A204.1 (cell line): ENCODE measurements around the gene PFDN5.
A peak's percentile ranks its signal among the peaks of the same experiment; 100 is the strongest.

ENCODE experiments used
- FAIRE-seq: peaks from 2 replicates; lab custom pipeline; 2012; peaks lifted over from hg19 to GRCh38; lab: Jason Lieb, UNC

Gene PFDN5

GRCh38 chr12:53295070-53295890, at the start of gene PFDN5:
TSS of gene PFDN5 (plus strand) at chr12:53295542. CDS start at chr12:53295568, 26 bp downstream.
- peak; percentile 74 for FAIRE-seq

- no peak for FAIRE-seq
These were observed 43.6 kb upstream of the PFDN5 start for GRCh38 chr12:53251477-53252348.

GRCh38 chr12:53252349-53252916, 42.9 kb upstream of the PFDN5 start:
- FAIRE-seq: no peak

GRCh38 chr12:53253298-53253697, 42.0 kb upstream of the PFDN5 start:
- no peak for FAIRE-seq

GRCh38 chr12:53254816-53255545, 40.4 kb upstream of the PFDN5 start:
- no peak for FAIRE-seq

- no peak for FAIRE-seq
These were observed 39.3 kb upstream of the PFDN5 start for GRCh38 chr12:53255996-53256395.

- FAIRE-seq: no peak
These were observed 36.5 kb upstream of the PFDN5 start for GRCh38 chr12:53258541-53259539.

- FAIRE-seq: no peak
These were observed 35.5 kb upstream of the PFDN5 start for GRCh38 chr12:53259891-53260290.

GRCh38 chr12:53265783-53266182, 29.6 kb upstream of the PFDN5 start:
- FAIRE-seq: no peak

GRCh38 chr12:53267306-53267998, 27.9 kb upstream of the PFDN5 start:
- FAIRE-seq: no peak

- FAIRE-seq: no peak
These were observed 27.2 kb upstream of the PFDN5 start, which contains the start of gene ESPL1 for GRCh38 chr12:53267999-53268629. TSS of gene ESPL1 (plus strand) at chr12:53268299. CDS start at chr12:53268767, 468 bp downstream.

GRCh38 chr12:53268630-53269562, 26.4 kb upstream of the PFDN5 start:
- no peak for FAIRE-seq

GRCh38 chr12:53274445-53274844, 20.9 kb upstream of the PFDN5 start:
- FAIRE-seq: no peak

- no peak for FAIRE-seq
These were observed 18.8 kb upstream of the PFDN5 start for GRCh38 chr12:53276511-53276910.

- no peak for FAIRE-seq
These were observed 17.4 kb upstream of the PFDN5 start for GRCh38 chr12:53277981-53278380.

- FAIRE-seq: no peak
These were observed 16.0 kb upstream of the PFDN5 start for GRCh38 chr12:53279283-53279869.

- no peak for FAIRE-seq
These were observed 15.3 kb upstream of the PFDN5 start for GRCh38 chr12:53279888-53280498.

- no peak for FAIRE-seq
These were observed 8.9 kb upstream of the PFDN5 start for GRCh38 chr12:53286448-53286847.
